Measurements from ENCODE around the gene SIX1.

SIX1 gene

DNA sequence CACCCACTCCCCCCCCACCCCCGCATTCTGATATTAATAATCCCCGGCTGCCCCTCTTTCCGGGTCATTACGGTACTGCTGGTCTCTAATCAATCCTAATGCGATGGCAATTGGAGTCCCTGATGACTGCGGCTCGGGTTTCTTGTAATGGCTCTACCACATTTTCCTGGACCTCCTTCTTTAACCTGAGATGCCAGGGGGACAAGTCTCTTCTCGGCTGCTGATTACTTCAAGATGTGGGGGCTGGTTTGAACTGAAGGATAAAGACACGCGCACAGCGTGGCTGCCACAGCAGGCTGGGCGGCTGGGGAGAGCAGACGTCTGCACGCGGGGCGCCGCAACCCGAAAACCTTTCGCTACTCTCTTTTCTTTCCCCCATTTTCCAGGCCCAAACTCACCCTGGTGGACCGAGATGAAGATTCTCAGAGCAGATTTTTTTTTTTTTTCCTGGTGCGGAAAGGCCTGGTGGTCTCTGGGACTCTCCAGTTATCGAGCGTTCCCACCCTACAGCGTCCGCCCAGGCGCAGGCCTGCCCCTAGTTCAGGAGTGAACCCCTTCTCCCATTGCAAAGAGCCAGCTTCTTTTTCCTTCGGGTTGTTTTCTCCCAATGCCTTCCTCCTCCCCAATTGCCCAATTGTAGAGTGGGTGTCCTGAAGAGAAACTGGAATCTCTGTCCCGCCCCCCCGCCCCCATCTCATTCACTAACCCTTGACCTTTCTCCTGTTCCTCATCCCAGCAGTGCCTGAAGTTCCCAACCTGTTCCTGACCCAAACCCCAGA is 6.0 kb upstream of the SIX1 start:
- DNase-seq (ENCODE audit: low spot score), result no peak

DNA sequence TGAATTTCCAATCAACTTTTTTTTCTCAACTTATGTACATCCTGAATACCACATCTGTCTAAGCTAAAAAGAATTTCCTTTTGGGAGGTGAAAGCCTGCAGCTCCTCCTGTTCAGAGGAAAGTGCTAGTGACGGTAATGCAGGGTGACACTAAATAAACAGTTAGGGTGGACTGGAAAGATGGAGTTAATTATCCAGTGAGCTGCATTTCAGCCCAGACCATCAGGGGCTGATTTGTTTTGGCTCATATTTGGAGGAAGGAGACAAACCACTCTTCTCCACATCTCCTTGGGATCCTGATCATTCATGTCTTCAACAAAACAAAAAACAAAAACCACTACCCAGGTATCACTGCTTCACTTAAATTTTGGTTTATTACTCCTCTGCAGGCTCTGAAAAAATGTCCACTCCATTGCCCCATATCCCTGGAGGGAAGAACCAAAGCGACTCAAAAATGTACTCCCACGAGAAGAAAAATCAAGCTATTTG is 5.1 kb upstream of the SIX1 start:
- no peak for DNase-seq (ENCODE audit: low spot score)

- DNase-seq (ENCODE audit: low spot score), result no peak
Observed at GRCh38 chr14:60653701-60654161, 4.5 kb upstream of the SIX1 start.

DNA sequence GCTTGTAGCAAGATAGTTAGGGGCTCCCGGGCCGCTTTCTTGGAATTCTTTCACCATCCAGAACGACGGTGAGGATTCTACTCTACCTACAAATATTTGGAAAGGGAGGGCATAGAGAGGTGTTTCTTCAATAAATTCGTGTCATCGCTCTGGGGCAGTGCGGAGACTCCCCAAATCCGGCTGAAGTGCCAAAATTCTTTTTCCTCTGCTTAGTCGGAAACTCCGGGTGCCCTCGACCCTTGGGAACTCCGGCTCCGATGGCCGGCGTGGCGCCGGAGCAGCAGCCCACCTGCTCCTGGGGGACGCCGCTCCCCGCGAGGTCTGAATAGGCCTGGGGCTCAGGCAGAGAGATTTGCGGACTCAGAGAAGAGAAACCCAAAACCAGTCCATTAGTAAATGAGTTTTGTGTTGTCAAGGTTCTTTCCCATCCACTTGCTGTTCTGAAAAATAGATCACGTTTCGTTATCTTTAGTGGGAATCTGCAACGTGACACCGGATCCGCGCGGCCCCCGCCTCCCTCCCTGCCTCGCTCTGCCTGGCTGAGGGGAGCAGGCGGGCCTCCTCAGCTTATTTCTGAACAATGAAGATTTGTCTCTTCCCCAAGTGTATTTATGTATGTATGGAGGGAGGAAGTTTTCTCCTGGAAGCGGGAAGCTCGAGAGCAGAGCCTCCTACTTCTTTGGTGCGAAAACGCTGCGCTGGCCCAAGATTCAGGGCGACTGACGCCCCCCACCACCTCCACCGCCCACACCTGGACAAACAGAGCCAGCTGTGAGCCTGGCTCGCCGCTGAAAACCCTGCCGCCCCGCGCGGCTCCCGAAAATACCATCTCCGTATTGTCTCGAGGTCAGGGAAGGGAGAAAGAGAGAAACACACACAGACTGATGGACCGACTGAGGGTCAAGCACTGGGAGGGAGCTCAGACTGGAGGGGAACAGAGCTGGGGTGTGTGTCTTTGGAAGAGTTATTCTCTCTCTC is 3.7 kb upstream of the SIX1 start:
- DNase-seq (ENCODE audit: low spot score), result no peak

- no peak for DNase-seq (ENCODE audit: low spot score)
Observed at GRCh38 chr14:60651796-60652673, 2.8 kb upstream of the SIX1 start.

GRCh38 chr14:60651086-60651795 is 2.0 kb upstream of the SIX1 start:
- DNase-seq (ENCODE audit: low spot score), result no peak

DNA sequence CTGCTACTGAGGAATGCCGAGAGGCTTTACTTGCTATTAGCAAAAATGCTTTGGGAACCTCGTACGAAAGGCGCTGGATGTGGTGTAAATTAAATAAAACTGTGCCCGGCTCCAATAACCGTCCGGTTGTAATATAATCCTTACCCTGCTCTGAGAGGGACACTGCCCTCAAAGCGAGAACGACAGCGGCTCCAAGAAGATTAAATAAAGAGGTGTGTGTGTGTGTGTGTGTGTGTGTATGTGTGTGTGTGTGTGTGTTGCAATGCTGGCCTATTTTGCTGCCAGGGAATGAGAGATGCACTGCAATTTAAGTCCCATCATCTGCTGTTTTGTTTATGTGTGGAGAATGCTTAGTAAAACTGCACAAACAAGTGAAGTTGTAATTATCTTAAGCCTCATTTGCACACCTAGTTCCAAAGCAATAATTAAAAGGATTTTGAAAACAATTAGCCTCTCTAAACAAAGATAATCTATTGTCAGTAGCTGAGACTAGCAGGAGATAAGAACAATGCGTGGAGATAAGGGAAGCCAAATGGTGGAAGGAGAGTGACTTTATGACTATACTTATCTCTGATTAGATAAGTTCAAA is 1.2 kb upstream of the SIX1 start:
- DNase-seq (ENCODE audit: low spot score), result no peak

- DNase-seq (ENCODE audit: low spot score), result no peak
Observed at GRCh38 chr14:60649875-60650372, 647 bp upstream of the SIX1 start.

GRCh38 chr14:60648249-60648933 is 886 bp downstream of the SIX1 start:
- DNase-seq (ENCODE audit: low spot score), result no peak

DNA sequence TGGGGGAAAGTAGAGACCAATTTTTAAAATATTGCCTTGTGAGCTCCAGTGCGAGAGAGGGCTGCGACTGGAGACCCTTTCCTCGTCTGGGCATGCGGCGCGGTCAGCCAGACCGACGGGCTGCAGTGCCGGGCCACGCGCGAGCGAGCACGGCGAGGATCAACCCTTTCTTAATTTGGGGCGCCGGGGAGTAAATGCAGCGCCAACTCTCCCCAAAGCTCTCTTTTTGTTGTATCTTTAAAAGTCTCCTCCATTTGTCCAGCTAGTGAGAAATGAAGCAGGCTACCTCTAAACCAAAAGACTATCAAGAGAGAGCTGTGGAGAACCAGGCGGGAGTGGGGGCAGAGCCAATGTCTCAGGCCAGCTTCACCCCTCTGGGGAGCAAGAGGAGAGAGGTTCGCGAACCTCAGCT is 1.4 kb downstream of the SIX1 start:
- no peak for DNase-seq (ENCODE audit: low spot score)

DNA sequence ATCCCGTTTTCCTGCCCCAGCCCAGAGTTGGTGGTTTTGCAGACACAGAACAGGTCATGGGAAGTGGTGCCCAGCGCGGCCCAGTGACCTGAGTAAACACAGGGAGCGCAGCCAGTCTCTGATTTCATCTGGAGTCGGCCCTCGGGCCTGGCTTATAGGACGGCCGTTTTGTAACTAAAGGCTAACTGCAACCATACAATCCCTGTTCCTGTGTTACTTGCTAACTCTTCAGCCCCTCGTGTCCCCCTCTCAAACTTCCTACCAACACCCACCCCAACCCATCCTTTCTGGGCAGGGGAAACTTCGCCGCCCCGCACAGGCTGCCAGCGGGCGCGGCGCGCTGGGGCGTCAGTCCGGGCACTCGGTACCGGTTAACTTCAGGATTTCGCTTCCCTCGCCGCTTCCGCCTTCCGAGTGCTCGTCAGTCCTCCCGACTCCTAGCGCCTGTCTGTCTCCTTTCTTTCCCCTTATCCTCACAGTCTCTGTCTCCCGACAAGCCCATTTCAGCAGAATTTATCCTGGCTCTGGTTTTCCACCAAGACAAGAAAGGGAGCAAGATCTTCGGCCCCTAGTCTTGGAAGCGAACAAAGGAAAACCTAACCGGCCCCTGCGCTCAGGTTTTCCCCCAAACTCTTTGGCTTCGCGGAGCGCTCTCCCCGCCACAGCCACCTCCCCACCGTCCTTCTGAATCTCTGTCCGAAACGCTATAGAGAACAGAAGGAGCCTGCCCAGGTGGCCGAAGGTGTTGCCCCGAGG is 2.0 kb downstream of the SIX1 start:
- no peak for DNase-seq (ENCODE audit: low spot score)

DNA sequence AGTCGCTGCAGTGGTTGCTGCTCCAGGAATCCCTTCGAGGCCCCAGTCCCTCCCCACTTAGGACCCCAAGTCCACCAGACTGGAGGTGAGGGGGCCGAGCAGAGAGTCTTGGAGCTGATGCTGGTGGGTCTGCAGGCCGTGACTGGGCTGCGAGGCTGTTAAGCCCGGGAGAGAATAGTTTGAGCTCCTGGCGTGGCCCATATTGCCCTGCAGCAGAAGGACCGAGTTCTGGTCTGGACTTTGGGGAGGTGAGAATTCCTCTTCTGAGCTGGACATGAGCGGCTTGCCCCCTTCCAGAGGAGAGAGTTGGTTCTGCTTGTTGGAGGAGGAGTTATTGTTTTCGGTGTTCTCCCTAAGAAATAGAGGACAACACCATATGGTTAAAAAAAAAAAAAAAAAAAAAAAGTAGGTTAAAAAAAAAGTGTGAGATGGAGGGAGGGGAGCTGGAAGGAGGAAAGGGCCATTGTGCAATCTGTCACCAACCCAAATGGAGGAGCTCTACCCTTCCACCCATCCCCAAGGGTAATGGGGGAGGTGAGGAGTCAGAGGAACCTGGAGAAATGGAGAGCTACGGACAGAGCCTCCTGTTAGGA is 3.0 kb downstream of the SIX1 start:
- DNase-seq (ENCODE audit: low spot score), result no peak

- DNase-seq (ENCODE audit: low spot score), result no peak
Observed at GRCh38 chr14:60645126-60645741, 4.0 kb downstream of the SIX1 start.

DNA sequence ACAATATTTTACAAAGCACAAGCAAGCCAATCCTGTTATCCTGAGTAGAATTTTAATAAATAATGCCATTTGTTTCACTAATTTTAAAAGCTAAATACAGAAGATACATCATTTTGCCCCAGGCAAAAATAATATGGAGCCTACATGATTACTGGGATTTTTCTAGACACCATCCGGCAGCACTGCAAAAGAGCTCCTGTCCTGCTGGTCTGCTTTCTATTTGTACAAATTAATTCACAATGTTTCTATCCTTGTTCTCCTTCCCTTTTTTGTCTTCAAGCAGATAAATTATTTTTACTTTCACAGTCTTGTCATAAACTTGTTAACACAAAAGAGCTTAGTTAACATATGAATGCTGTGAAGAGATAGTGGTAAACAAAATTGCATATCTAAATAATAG is 4.6 kb downstream of the SIX1 start:
- no peak for DNase-seq (ENCODE audit: low spot score)

DNA sequence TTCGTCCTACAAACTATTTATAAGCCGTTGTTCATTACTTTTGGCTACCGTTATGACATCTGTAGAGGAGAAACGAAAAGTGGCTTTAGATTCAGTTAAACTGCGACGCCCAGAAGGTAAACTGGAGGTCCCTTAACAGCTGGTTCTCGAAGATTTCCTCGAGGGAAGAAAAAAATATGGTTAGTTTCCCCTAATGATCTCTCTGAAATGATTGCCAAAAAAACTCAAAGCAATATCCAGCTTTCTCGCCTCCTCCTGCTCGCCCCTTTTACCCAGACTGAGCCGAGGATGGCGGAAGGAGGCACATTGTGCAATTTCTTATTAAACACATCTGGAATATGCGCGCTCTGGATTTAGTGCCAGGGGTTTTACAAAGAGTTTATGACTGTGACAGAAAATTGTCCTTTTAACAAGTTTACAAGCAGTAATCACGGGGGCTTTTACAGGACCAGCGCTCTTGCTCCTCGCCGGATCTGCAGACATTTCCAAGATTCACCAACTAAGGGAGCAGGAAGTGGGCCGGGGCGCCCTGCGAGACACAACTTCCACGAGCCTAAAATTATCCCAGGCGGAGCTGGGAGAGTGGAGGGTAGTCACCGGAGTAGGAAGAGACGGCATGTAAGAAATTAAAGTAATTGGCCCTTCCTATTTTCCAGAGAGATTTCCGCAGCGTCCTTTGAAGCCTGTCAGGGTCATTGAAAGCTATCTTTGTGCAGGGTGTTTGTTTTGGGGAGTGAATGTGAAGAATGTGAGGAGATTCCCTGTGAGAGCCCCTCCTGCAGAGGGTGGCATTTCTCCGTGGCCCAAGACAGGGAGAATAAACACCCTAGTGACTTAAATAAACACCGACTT is 5.6 kb downstream of the SIX1 start:
- DNase-seq (ENCODE audit: low spot score), result no peak

- DNase-seq (ENCODE audit: low spot score), result no peak
Observed at GRCh38 chr14:60643141-60643462, 6.2 kb downstream of the SIX1 start.

- DNase-seq (ENCODE audit: low spot score), result no peak
Observed at GRCh38 chr14:60642270-60643140, 6.8 kb downstream of the SIX1 start.
